Measurements from ENCODE around the gene KHNYN. TPM values are rescaled to one million over a fixed set of nuclear protein-coding genes. Genes with fewer than 3 reads are reported as not detected.

Gene KHNYN
- total RNA-seq, 1 donor: 43.2 TPM

GRCh38 chr14:24409192-24409591 lies 20.6 kb upstream of the KHNYN start:
- no peak for DNase-seq (ENCODE audit: low read depth)
- H3K4me3 ChIP-seq (ENCODE audit: low read depth, low read length): no peak overlapping the region
- TF ChIP-seq CTCF (IDR thresholded peaks at IDR 0.05; ENCODE audit: insufficient read depth, low read depth, low read length): no peak

- H3K4me3 ChIP-seq (ENCODE audit: low read depth, low read length): no peak overlapping the region
- no peak for DNase-seq (ENCODE audit: low read depth)
- no peak for TF ChIP-seq CTCF (IDR thresholded peaks at IDR 0.05; ENCODE audit: insufficient read depth, low read depth, low read length)
Measured at GRCh38 chr14:24409956-24410355, 19.8 kb upstream of the KHNYN start.

- peak; percentile 69 for DNase-seq (ENCODE audit: low read depth)
- TF ChIP-seq CTCF (IDR thresholded peaks at IDR 0.05; ENCODE audit: insufficient read depth, low read depth, low read length): peak; percentile 83
- no peak overlapping the region for H3K4me3 ChIP-seq (ENCODE audit: low read depth, low read length)
Measured at GRCh38 chr14:24411443-24412389, 18.0 kb upstream of the KHNYN start.

- no peak for TF ChIP-seq CTCF (IDR thresholded peaks at IDR 0.05; ENCODE audit: insufficient read depth, low read depth, low read length)
- DNase-seq (ENCODE audit: low read depth): no peak
- H3K4me3 ChIP-seq (ENCODE audit: low read depth, low read length): no peak overlapping the region
Measured at GRCh38 chr14:24414077-24414476, 15.7 kb upstream of the KHNYN start.

- DNase-seq (ENCODE audit: low read depth): no peak
- no peak for TF ChIP-seq CTCF (IDR thresholded peaks at IDR 0.05; ENCODE audit: insufficient read depth, low read depth, low read length)
- no peak overlapping the region for H3K4me3 ChIP-seq (ENCODE audit: low read depth, low read length)
Measured at GRCh38 chr14:24414732-24415420, 14.9 kb upstream of the KHNYN start.

GRCh38 chr14:24415421-24416253 lies 14.1 kb upstream of the KHNYN start:
- DNase-seq (ENCODE audit: low read depth): no peak
- no peak overlapping the region for H3K4me3 ChIP-seq (ENCODE audit: low read depth, low read length)
- TF ChIP-seq CTCF (IDR thresholded peaks at IDR 0.05; ENCODE audit: insufficient read depth, low read depth, low read length): no peak

Data from fibroblast of villous mesenchyme (primary cell).